ENCODE measurements around the gene ZBTB47.

Gene ZBTB47

DNA sequence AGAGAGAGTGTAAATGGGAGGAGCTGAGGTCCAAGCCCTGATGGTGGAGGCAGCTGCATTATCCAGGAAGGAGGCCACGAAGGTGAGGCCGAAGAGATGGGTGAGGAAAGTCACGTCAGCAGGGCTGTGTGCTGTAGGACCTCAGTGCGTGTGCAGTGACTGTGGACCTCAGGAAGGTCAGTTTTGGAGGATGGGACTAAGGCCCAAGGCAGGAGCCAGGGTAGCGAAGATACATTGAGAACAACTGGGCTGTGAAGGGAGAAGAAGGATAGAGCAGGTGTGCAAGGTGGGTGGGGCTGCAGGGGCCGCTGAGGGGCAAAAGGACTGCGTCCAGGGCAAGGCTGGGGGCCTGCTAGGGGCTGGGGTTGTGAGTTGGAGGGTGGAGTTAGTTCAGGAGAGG, 36.7 kb downstream of the ZBTB47 start:
- TF ChIP-seq, protein P1, sequence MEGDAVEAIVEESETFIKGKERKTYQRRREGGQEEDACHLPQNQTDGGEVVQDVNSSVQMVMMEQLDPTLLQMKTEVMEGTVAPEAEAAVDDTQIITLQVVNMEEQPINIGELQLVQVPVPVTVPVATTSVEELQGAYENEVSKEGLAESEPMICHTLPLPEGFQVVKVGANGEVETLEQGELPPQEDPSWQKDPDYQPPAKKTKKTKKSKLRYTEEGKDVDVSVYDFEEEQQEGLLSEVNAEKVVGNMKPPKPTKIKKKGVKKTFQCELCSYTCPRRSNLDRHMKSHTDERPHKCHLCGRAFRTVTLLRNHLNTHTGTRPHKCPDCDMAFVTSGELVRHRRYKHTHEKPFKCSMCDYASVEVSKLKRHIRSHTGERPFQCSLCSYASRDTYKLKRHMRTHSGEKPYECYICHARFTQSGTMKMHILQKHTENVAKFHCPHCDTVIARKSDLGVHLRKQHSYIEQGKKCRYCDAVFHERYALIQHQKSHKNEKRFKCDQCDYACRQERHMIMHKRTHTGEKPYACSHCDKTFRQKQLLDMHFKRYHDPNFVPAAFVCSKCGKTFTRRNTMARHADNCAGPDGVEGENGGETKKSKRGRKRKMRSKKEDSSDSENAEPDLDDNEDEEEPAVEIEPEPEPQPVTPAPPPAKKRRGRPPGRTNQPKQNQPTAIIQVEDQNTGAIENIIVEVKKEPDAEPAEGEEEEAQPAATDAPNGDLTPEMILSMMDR (IDR thresholded peaks at IDR 0.05; ENCODE audit: extremely low read depth, insufficient read depth, missing control alignments), result no peak
- no peak for DNase-seq (ENCODE audit: low spot score)
- in situ Hi-C loops (cut with MboI; ENCODE audit: low pct_unique_long_range_greater_than_20kb, low sequenced_read_pairs, unreplicated experiment), result no loop called here

DNA sequence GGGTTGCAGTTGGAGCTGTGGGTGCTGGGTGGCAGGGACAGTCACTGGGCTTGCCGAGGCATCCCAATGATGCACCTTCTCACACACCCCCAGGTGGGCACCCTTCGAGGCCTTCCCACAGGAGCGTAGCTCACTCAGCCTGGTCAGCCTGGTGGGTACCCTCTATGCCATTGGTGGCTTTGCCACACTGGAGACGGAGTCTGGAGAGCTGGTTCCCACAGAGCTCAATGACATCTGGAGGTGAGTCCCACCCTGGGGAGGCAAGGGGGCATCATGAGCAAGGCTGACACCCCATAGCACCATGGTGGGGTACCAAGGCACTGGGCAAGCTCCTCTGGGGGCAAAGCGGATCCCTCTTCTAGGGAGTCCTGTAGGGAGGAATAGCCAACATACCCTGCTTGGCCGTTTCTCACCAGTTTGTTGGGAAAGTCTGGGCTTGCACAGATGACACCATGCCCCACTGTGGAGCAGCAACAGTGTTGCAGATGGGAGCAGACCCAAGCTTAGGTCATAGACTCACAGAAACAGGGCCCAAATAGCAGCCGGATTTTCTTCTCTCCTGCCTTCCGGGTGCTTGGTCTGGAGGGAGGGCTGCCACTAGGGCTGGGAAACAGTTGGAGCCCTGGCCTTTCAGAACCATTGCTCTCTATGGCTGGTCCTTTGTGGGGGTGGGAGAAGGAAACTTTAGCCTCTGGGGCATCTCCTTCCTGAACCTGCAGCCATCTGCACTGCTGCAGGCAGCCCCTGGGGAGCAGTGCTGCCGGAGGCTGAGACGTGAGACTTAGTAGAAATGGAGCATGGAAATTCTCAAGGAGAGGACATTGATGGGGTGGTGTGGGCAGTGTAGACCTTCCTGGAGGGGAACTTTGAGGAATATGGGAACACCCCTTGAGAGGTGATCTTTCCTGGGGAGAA, 37.5 kb downstream of the ZBTB47 start:
- no peak for DNase-seq (ENCODE audit: low spot score)
- in situ Hi-C loops (cut with MboI; ENCODE audit: low pct_unique_long_range_greater_than_20kb, low sequenced_read_pairs, unreplicated experiment), result no loop called here
- TF ChIP-seq, protein P1 (IDR thresholded peaks at IDR 0.05; ENCODE audit: extremely low read depth, insufficient read depth, missing control alignments), result no peak

DNA sequence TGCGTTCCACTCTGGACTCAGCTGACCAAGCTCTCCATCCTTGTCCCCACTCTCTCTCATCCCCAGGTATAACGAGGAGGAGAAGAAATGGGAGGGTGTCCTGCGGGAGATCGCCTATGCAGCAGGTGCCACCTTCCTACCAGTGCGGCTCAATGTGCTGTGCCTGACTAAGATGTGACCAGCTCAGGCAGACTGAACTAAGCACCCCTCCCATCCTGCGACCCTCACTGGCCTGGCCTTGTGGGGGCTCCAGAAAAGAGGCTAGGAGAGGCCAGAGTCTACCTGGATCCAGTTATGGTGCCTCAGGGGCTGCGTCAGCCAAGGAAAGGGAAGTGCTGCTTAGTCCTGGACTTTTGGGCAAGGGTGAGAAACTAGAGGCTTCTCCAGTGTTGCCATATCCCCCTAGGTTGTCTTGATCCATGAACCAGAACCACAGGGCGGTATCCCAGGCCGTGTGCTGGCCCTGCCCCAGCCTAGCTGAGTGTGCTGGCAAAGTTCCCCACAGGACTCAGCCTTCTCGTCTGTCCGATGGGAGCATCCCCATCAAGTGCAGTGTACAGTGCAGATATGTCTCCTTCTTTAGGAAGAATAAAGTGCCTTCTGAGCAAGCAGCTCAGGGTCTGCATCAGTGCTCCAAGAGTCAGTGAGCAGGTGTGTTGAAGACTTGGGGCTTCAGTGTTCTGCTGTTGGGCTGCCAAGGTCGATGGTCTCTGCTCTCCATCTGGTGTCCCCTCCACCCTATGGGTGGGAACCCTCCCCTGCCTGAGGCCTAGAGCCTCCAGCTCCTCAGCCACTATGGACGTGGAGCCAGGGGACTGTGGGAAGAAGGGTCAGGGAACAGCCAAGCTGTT, 38.5 kb downstream of the ZBTB47 start:
- in situ Hi-C loops (cut with MboI; ENCODE audit: low pct_unique_long_range_greater_than_20kb, low sequenced_read_pairs, unreplicated experiment), result no loop called here
- TF ChIP-seq, protein P1 (IDR thresholded peaks at IDR 0.05; ENCODE audit: extremely low read depth, insufficient read depth, missing control alignments), result no peak
- DNase-seq (ENCODE audit: low spot score), result no peak

DNA sequence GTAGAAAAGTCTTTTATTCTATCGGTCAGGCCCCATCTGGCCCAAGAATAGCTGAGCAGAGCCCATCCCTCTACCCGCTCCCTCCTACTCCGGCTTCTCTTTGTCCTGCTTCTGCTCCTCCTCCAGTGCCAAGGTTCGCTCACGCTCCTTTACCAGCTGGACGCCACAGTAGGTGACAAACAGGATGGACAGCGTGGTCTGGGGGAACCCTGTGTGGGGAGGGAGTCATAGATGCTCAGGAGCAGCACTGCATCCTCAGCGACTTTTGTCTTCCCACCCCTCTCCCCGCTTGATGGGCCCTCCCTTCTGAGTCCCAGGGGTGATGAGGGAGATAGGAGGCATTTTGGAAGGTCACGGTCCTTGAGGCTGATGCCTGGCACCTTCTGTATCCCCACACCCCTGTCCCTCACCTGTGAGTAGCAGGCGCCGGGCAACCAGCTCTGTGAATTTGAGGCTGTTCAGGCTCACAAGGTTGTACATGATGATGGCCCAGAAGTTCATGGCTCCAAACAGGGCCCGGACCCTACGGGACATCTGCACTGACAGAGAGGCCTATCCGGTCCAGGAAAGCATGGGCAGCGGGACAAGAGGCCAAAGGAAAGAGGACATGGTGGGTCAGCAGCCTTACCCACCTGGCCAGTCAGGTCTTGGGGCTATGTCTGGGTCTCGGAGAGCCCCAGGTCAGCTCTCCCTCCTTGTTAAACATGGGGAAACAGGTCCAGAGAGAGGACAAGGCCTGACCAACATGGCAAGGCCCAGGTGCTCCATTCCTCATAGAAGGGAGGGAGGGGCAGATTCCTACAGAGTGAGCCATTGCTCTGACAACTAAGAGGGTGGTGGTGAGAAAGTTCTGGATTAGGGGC, 39.4 kb downstream of the ZBTB47 start:
- in situ Hi-C loops (cut with MboI; ENCODE audit: low pct_unique_long_range_greater_than_20kb, low sequenced_read_pairs, unreplicated experiment), result no loop called here

DNA sequence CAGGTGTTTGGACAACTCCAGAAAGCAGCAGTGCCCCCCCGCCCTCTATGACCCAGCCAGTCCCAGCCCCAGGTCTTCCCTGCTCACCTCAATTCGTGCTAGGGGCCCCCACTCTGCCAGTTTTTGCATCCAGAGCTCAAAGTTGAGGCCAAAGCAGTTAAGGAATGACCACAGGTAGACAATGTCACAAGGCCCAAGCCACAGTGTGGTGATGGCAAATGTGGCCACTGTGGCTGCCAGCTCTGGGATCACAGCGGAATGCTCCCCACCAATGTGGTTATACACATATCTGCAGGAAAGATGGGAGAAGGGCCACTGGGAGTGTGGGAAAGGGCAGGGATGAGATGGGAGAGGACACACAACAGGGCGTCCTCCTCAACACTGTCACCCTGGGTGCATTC, 40.0 kb downstream of the ZBTB47 start:
- in situ Hi-C loops (cut with MboI; ENCODE audit: low pct_unique_long_range_greater_than_20kb, low sequenced_read_pairs, unreplicated experiment), result no loop called here
- no peak for DNase-seq (ENCODE audit: low spot score)
- TF ChIP-seq, protein P1 (IDR thresholded peaks at IDR 0.05; ENCODE audit: extremely low read depth, insufficient read depth, missing control alignments), result no peak

More for the DNA sequence above, 39.4 kb downstream of the ZBTB47 start:
- DNase-seq (ENCODE audit: low spot score), result no peak
- TF ChIP-seq, protein P1 (IDR thresholded peaks at IDR 0.05; ENCODE audit: extremely low read depth, insufficient read depth, missing control alignments), result no peak

DNA sequence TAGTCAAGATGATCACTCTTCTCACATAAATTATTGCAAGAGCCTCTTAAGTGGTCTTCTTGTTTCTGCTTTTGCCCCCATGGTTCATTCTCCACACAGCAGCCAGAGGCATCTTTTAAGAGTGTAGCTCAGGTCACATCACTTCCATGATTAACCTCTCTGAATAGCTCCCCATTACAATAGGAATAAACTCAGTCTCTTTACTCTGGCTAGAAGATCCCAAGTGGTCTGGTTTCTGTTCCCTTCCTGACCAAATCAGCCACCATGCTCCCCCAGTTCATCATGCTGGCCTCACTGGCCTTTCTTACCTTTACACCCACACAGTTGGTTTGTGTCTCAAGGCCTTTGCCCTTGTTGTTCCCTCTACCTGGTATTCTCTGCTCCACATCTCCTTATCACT, 40.9 kb downstream of the ZBTB47 start:
- in situ Hi-C loops (cut with MboI; ENCODE audit: low pct_unique_long_range_greater_than_20kb, low sequenced_read_pairs, unreplicated experiment), result no loop called here
- TF ChIP-seq, protein P1 (IDR thresholded peaks at IDR 0.05; ENCODE audit: extremely low read depth, insufficient read depth, missing control alignments), result no peak
- no peak for DNase-seq (ENCODE audit: low spot score)

Measured in GM13977 (cell line).